HepG2 (cell line): ENCODE results near the gene MS4A10. TPM values are rescaled to one million over a fixed set of nuclear protein-coding genes. Genes with fewer than 3 reads are reported as not detected.
A peak's percentile ranks its signal among the peaks of the same experiment; 100 is the strongest.

Experiments used
- BRD4 ChIP-seq: sonication (generic); formaldehyde crosslinking; IDR thresholded peaks from 2 replicates; pipeline ENCODE4 v1.4.0; 2020; ENCODE audit warnings: missing genetic modification reagents
- CEBPZ ChIP-seq: IDR thresholded peaks from 2 replicates; pipeline ENCODE4 v1.6.1; 2012; ENCODE audit warnings: low read length, improper control_type of control experiment
- CSRNP2 ChIP-seq: sonication (generic); formaldehyde crosslinking; conservative IDR thresholded peaks from 2 replicates; pipeline ENCODE4 v1.8.0; 2022; ENCODE audit warnings: low read depth, missing genetic modification reagents
- HMGXB4 ChIP-seq, 2 experiments: sonication (generic) in 1 of 2; formaldehyde crosslinking in 1 of 2; IDR thresholded peaks; 2 replicates each; pipeline versions ENCODE4 v1.4.0 to v1.6.1; 2018 to 2020; ENCODE audit warnings: missing genetic modification reagents in 2 of 2, borderline replicate concordance in 1 of 2, low read depth in 1 of 2, mild to moderate bottlenecking in 1 of 2, missing biosample characterization in 1 of 2
- MAFK ChIP-seq, 2 experiments: IDR thresholded peaks in 1 of 2; conservative IDR thresholded peaks in 1 of 2; 2 replicates each; pipeline ENCODE4 v1.6.1; 2011; ENCODE audit warnings: improper control_type of control experiment in 2 of 2, low read length in 2 of 2
- MYNN ChIP-seq: sonication (generic); formaldehyde crosslinking; IDR thresholded peaks from 2 replicates; pipeline ENCODE4 v1.4.0; 2020; ENCODE audit warnings: mild to moderate bottlenecking, low read depth, missing genetic modification reagents
- SALL2 ChIP-seq: sonication (generic); formaldehyde crosslinking; IDR thresholded peaks from 2 replicates; pipeline ENCODE4 v1.8.1; 2023; ENCODE audit warnings: mild to moderate bottlenecking, missing genetic modification reagents, inconsistent platforms
- SIN3A ChIP-seq: IDR thresholded peaks from 2 replicates; pipeline ENCODE4 v1.6.1; 2011; ENCODE audit warnings: low read depth, mild to moderate bottlenecking, control low read depth, low read length, borderline replicate concordance
- SMARCE1 ChIP-seq: fragments of 450-650 bp; IDR thresholded peaks from 2 replicates; pipeline ENCODE4 v1.6.1; 2017; ENCODE audit warnings: borderline replicate concordance
- ZFP41 ChIP-seq: sonication (generic); formaldehyde crosslinking; IDR thresholded peaks from 2 replicates; pipeline ENCODE4 v1.4.0; 2020; ENCODE audit warnings: mild to moderate bottlenecking, missing genetic modification reagents, borderline replicate concordance
- ZKSCAN8 ChIP-seq: IDR thresholded peaks from 2 replicates; pipeline ENCODE4 v1.6.1; 2016; ENCODE audit warnings: borderline replicate concordance, missing genetic modification reagents, missing compliant biosample characterization
- ZNF138 ChIP-seq: sonication (generic); formaldehyde crosslinking; IDR thresholded peaks from 2 replicates; pipeline ENCODE4 v1.5.0; 2020; ENCODE audit warnings: mild to moderate bottlenecking, low read depth, missing genetic modification reagents
- ZNF256 ChIP-seq: sonication (generic); formaldehyde crosslinking; conservative IDR thresholded peaks from 2 replicates; pipeline ENCODE4 v1.4.0; 2020; ENCODE audit warnings: missing genetic modification reagents
- ZNF597 ChIP-seq: sonication (generic); formaldehyde crosslinking; IDR thresholded peaks from 2 replicates; pipeline ENCODE4 v1.5.0; 2020; ENCODE audit warnings: missing genetic modification reagents
- ZNF652 ChIP-seq: IDR thresholded peaks from 2 replicates; pipeline ENCODE4 v1.6.1; 2016; ENCODE audit warnings: low read depth, borderline replicate concordance
- polyA plus RNA-seq, 8 experiments: library from polyadenylated mRNA; depleted of rRNA in 3 of 8; stranded (reverse) in 7 of 8; unstranded in 1 of 8; fragments of >200 nt; fragmentation: Illumina TruSeq in 4 of 8; extraction: Trizol in 4 of 8; gene quantifications; 2 replicates each; pipeline versions ENCODE4 v1.2.1 to v1.2.3, GENCODE V29; 2011 to 2016; ENCODE audit warnings: low read depth in 4 of 8, missing spikeins in 1 of 8, mixed read lengths in 1 of 8; ENCODE audit not compliant: insufficient read depth in 1 of 8
- total RNA-seq, 5 experiments: library from RNA; depleted of rRNA; stranded (reverse); fragments of >200 nt; fragmentation: Illumina TruSeq; extraction: Trizol; gene quantifications; 2 replicates each; pipeline ENCODE4 v1.2.3, GENCODE V29; 2016; ENCODE audit warnings: low read depth in 1 of 5
- TF ChIP-seq, protein P1 (sequence below): sonication (generic); formaldehyde crosslinking; IDR thresholded peaks from 2 replicates; pipeline ENCODE4 v1.4.0; 2020; ENCODE audit warnings: missing genetic modification reagents

Gene MS4A10
- total and polyA plus RNA-seq, 2 of the 13 experiments (the other 11 are each of a cell fraction or from before 2014, with no cell fraction given), result not detected

GRCh38 chr11:60841797-60842667 lies 56.9 kb downstream of the MS4A10 start, which contains the start of gene CCDC86 (continued):
- no peak for TF ChIP-seq CEBPZ
- TF ChIP-seq SIN3A, result peak; percentile 98
- no peak for TF ChIP-seq SMARCE1
- peak; percentile 83 to 89 for TF ChIP-seq HMGXB4 (CRISPR knock-in tag; IDR thresholded peaks at IDR 0.05; ENCODE audit: borderline replicate concordance in 1 of 2, low read depth in 1 of 2)
- TF ChIP-seq, protein P1, sequence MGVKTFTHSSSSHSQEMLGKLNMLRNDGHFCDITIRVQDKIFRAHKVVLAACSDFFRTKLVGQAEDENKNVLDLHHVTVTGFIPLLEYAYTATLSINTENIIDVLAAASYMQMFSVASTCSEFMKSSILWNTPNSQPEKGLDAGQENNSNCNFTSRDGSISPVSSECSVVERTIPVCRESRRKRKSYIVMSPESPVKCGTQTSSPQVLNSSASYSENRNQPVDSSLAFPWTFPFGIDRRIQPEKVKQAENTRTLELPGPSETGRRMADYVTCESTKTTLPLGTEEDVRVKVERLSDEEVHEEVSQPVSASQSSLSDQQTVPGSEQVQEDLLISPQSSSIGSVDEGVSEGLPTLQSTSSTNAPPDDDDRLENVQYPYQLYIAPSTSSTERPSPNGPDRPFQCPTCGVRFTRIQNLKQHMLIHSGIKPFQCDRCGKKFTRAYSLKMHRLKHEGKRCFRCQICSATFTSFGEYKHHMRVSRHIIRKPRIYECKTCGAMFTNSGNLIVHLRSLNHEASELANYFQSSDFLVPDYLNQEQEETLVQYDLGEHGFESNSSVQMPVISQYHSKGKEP (CRISPR knock-in tag), result 0 out of 2 replicates have a peak, but pooled peaks have one; percentile 18
- no peak; a peak in 1 of 4 replicates for TF ChIP-seq MAFK (conservative IDR thresholded peaks at IDR 0.05 in 1 of 2, IDR thresholded peaks at IDR 0.05 in 1 of 2; ENCODE audit: low read length in 2 of 2)
- no peak for TF ChIP-seq ZNF597 (CRISPR knock-in tag)
- TF ChIP-seq SALL2 (CRISPR knock-in tag), result peak; percentile 89
- TF ChIP-seq ZFP41 (CRISPR knock-in tag), result 0 out of 2 replicates have a peak, but pooled peaks have one; percentile 38
- TF ChIP-seq CSRNP2 (CRISPR knock-in tag), result no peak
- TF ChIP-seq ZNF256 (CRISPR knock-in tag), result no peak
- peak; percentile 74; the same call in 1 of the 2 replicates for TF ChIP-seq BRD4
- TF ChIP-seq MYNN, result no peak
- TF ChIP-seq ZKSCAN8, result no peak
- 0 out of 2 replicates have a peak, but pooled peaks have one; percentile 32 for TF ChIP-seq ZNF138
- TF ChIP-seq ZNF652 (CRISPR knock-in tag), result 0 out of 2 replicates have a peak, but pooled peaks have one; percentile 22
